Fibroblast of upper back skin (primary cell): ENCODE measurements around the gene HPS4.
A peak's percentile ranks its signal among the peaks of the same experiment; 100 is the strongest.
"Not testable (repeated sequence)": the region's sequence is repeated elsewhere in the genome, so short reads cannot be mapped to it uniquely, and the experiment has no call there.

Experiments
- DNase-seq: peaks from one replicate; pipeline ENCODE4 v3.0.0-alpha.2; 2013

The HPS4 gene

DNA sequence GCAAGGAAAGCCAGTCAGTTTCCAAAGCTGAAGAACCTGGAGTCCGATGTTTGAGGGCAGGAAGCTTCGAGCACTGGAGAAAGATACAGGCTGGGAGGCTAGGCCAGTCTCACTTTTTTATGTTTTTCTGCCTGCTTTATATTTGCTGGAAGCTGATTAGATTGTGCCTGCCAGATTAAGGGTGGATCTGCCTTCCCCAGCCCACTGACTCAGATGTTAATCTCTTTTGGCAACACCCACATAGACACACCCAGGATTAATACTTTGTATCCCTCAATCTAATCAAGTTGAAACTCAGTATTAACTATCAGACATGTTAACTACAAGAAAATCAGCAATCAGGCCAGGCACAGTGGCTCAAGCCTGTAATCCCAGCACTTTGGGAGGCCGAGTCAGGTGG, 44.8 kb downstream of the HPS4 start:
- DNase-seq = not testable (repeated sequence)

DNA sequence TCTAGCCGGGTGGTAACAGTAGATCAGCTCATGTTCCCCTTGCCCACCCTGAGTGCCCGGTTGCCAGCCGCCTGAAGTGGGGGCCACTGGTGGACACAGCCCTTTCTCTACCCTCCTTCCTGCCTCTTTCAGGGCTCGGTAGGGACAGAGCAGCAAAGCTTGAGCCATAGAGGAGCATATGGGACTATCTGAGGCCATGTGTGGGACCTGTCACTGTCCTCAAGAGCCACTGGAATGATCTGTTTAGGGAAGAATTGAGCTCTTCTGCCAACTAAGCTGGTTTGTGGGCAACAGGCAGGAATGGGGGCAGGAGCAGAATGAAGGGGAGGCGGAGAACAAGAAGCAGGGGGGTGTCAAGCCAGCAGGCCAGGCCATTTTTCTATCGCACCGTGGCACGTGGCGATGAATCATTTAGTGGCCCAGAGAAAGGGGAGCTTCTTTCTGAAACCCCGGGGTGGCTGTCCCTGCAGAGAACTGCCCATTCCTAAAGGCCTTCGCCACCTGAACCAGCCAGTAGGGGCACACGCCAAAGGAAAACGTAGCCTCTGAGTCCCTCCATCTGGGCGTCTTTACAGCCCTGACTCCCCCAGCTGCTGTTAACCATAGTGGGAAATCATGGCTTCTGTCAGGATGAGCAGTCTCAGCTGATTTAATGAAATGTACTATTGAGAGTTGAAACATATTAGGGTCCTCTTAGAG, 45.7 kb downstream of the HPS4 start:
- DNase-seq = no peak

DNA sequence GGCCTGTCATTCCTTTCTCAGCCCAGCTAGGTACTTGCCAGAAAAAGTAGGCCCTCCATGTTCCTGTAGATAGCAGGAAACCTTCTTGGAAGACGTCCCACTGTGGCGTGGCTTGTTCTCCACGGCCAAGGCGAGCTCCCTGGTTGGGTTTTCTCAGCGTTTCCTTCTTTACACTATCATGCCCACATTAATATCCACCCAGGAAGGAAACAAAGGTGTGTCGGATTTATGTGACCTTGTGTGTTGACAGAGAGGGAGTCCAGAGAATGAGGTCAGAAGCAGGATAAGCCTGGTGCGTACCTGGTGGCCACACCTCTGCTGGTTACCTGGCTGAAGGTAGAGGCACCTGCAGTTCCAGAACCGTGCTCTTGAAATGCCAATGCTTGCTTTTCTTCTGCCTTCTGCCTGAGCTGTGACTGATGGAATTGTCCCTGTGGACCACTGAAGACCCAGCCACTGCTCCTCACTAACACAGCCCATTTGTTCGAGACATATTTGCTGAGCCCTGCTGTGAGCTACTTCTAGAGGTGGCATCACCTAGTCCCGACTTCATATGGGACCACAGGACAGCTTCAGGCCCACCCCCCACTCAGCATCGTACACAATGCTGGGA, 46.6 kb downstream of the HPS4 start:
- no peak for DNase-seq

DNA sequence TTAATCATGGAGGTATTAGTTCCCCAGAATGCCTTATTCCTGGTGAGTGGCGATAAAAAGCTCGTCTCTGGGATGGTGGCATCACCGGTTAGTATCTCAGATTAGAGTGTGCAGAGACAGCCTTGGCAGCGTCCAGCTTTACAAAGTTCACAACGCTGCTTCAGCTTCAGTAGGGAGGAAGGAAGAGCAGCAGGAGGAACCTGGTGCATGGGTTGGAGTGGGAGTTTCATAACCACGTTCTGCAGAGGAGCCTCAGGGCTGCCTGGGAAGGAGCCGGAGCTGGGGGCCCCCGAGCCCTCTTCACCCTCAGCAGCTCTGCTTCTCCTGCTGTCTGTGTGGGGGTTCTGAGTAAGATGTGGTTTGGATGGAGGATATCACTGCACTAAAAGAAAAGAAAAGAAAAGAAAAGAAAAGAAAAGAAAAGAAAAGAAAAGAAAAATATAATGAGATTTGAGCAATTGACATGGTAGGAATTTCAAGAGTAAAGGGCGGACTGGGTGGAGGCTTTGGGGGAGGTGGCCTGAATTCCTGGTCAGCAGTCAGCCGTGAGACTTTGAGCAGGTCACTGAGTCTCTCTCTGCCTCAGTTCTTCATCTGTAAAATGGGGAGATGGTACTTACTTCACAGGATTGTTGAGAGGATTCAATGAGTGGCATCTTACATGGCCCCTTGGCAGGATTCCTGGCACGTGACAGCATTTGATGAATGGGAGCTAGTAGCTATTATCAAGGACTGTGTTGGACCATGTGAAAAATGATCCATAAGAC, 48.1 kb downstream of the HPS4 start:
- DNase-seq = no peak

DNA sequence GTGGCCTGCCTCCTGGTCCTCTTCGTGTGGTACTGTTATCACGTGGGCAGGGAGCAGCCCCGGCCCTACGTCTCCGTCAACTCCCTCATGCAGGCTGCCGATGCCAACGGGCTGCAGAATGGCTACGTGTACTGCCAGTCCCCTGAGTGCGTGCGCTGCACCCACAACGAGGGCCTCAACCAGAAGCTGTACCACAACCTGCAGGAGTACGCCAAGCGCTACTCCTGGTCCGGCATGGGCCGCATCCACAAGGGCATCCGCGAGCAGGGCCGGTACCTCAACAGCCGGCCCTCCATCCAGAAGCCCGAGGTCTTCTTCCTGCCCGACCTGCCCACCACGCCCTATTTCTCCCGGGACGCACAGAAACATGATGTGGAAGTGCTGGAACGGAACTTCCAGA, 49.8 kb downstream of the HPS4 start:
- no peak for DNase-seq

DNA sequence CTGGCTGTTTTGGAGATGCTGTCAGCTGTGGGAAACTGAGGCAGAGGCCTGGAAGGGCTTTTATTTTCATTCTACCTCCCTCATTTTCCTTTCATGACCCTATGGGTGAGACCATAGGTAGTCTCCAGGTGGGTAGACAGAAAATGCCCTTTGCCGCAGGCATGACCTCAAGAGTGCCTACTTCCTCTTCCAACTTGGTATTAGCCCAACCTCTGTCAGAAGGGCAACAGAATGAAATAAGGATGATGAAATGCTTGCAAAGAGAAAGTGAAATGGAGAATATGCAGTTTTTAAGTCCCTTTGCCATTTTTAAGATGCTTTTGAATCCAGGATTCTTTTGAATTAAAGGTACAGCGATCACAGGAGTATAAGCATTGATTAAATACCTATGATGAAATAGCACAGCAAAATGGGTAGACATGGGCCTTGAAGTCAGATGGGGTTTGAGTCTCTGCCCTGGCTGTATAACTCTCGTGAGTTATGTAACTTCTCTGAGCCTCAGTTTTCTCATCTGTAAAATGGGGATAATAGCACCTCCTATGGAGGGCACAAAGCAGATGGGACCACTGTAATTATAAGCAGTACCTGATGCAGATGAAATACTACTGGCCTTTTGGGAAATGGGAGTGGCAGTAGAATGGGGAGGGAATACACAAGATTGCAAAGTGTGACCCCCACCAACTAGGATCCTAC, 50.8 kb downstream of the HPS4 start:
- DNase-seq = no peak

DNA sequence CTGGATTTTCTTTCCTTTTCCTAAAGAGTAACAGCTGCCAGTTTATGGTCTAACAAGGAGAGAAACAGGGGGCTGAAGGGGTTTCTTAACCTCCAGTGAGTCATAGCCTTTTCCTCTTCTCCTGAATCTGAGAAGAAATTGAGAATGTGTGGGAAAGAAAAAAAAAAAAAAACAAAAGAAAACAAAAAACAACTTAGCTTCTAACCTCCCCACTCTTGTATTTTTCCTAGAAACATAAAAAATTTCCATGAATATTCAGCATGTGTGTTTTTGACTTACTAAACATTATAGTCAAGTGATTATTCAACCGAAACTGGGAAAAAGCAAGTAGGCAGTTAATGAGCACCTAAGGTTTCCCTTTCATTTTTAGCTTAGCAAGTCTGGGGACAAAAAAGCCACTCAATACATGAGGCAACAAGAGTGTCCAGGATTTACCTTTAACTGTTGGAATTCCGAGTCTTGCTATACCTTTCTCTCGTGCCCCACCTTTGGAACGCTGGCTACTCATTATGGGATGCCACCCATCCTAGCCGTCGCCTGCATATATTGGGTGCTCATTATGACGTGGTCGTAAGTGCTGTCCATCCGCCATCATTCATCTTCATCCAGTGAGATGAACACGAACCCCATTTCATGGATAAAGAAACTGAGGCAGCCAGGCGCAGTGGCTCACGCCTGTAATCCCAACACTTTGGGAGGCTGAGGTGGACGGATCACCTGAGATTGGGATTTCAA, 52.2 kb downstream of the HPS4 start:
- peak; percentile 29 for DNase-seq

DNA sequence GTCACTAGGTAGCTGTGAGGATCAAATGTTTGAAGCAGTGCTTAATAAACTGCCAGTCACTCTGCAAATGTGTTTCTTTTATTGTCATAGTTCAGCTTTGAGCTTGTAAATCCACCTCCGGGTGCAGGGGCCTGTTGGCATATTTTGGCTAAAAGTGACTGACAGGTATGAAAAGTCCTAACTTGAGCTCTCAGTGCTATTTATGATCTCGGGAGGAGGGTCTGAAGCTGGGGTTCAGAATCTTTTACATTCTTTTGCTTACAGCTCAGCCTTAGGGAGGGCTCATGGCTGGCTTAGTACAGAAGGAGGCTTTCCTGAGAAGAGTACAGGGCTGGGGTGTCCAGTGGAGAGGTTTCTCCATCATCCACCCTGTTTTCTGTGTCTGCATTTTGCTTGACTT, 53.0 kb downstream of the HPS4 start:
- no peak for DNase-seq

DNA sequence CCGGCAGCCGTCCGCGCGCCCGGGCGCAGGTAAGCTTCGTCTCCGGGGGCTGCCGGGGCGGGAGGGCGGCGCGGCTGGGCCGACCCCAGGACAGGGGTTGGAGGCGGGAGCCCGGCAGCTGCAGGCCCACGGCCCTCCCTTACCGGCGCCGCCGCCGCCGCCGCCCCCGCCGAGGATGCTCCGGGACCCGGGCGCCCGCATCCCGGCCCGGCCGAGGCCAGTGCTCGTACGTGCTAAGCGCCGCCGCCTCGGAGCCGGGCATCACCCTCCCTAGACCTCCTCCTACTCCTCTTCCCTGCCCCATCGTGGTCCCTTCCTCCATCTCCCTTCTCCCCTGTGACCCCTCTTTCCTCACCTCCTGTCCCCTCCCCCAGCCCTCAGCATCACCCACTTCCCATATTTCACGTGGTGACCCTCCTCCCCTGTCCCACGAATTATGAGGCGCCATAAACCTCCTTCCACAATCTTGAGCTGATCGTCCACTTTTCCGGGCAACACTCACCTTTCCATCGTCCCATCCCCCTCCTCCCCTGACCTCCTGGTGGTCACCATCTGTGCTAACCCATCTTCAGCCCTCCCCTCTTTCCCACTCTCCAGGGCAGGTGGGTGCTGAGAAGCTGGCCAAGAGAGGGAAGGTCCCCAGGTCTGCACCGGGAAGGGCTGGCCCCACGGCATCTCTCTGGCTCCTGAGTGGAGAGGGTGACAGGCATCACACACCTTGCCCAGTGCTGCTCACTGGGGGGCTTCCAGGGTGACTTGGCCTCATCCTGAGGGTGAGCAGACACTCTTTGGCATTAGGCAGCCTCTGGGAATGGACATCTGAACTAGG, 53.9 kb downstream of the HPS4 start:
- no peak for DNase-seq

DNA sequence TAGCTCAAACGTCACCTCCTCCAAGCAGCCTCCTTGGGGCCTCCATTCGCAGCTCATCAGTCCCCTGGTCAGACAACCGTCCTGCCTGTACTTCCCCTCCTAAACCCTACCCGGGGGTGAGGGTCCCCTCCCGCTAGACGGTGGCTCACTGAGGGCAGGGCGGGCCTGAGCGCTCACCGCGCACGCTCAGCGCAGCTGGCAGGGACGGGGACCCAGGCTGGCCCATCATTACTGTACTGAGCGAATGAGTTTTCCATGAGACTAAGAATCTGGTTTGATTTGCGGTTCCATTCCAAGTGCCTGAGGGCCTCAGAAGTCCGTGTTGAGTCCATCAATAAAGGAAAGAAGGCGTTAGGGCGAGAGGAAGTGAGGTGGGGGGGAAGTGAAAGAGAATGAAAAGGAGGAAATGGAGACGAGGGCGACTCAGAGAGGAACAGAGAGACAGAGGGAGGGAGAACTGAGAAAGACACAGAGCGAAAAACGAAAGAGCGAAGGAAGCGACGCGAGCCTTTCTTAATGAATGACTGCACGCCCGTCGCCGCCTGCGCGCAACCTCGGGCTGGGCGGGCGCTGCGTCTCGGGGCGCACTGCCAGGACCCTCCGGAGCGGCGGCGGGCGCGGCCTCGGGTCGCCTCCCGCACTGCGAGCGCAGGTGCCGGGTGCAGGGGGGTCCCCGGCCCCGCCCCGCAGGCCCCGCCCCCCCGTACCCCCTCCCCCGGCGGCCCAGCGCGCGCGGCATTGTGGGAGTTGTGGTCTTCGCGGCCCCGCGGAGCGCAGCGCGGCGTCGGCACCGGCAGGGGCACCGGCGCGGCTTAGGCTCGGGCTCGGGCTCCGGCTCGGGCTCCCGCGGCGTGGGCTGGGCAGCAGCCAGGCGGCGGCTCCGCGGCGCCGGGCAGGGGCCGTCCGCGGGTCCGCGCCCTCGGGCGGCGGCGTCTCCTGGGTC, 54.8 kb downstream of the HPS4 start, which contains the start of gene ASPHD2:
ASPHD2 (plus strand) TSS at position 746 of the 943 bp plus-strand sequence. CDS start 4,356 bp downstream, outside the sequence.
- DNase-seq = peak; percentile 64

DNA sequence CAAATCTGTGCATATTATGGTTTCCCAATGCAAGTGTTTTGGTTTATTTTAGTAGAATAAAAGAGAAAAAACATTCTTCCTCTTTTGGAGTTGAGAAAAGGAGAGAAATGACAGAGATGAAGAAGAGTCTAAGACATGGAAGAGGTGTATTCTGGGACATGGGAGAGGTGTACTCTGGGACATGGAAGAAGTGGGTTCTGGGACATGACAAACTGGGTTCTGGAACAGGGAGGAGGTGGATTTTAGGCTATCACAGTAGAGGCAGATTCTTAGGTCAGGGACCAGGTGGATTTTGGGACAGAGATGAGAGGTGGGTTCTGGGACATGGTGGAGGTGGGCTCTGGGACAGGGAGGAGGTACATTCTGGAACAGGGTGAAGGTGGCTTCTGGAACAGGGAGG, 56.7 kb downstream of the HPS4 start:
- no peak for DNase-seq

DNA sequence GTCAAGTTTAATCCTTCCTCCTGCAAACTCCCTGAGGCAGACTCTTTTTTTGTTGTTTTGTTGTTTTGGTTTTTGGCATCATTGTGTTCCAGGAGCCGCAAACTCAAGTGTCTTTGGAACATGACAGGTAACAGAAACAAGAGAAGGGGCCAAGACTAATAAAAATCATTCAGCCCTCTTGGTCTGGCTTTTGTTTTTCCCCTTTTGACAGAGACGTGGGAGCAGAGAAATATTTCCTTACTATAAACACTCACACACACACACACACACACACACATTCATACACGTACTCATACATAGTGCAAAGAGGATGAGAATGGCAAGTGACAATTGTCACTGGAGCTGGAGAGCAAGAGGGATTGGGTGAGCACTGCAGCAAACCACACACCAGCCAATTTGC, 65.0 kb downstream of the HPS4 start:
- no peak for DNase-seq

DNA sequence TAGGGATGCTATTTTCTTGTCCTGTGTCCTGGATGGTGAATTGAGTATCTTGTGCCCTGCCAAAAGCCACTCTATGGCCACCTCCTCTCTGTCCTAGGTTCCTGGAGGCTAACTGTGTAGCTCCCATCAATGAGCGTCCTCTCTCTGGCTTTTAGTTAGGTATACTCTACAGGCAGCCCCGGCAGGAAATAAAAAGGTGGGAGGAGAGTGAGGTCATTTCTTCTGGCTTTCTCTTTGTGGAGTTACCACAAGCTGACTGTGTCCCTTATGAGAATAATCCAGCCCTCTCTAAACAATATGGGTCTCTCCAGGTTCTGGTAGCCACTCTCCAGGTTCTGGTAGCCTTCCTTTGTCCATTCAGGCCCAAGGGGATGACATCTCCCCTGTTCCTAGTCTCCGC, 66.2 kb downstream of the HPS4 start:
- no peak for DNase-seq

DNA sequence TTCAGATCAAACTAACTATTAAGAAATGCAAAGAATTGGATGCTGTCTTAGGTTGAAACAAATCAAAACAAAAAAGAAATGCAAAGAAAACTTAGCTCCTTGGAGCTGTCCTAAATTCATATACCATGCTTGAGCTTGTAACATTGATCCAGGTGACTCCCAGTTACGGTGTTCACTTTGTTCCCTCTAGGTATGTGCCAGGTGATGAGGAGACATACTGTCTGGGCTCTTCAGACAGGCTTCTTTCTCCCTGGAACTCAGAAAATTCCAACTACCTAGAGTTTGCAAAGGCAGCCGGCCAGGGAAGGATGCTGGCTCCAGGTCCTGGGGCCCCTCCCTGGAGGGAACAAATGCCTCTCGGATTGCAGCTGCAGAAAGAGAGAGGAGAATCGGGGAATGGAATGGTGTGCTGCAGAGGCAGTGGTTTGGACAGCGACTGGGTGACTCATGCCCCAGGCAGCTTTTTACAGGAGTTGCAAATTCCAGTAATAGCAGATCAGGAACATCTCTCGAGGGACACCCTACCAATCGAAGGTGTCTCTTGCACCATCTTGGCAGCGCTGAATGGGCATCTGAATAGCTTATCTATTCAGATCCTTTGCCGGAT, 66.8 kb downstream of the HPS4 start:
- DNase-seq = peak; percentile 95

DNA sequence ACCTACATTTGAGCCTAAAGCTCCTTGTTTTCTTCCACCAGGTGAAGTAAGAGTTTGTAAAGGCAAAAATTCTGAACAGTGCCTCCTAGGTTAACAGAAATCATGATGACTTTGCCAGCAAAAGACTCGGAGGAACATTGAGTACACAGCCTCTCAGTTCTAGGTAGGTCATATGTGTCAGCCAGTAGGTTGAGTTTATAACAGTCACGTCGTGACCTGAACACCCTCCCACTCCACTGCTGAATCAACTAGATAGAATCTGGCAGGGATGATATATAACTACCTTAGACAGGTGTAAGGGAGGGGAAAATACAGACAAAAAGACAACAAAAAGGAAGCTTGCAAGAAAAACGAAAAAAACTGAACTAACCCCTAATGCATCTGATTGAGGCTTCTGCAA, 67.3 kb downstream of the HPS4 start:
- DNase-seq = no peak

DNA sequence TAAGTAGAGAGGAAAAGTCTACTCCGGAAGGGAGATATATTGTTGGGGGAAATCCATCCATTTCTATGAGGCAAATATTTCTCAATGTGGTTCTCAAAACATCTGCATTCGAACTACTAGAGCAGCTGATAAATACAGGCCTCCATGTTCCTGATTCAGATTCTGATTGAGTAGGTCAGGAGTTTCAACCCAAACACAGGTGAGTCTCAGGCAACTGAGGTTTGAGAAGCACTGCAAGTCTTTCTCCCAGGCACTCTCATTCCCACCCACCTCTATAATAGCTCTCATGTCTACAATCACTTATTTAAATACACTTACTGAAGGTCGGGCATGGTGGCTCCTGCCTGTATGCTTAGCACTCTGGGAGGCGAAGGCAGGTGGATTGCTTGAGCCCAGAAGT, 69.2 kb downstream of the HPS4 start:
- DNase-seq = no peak

DNA sequence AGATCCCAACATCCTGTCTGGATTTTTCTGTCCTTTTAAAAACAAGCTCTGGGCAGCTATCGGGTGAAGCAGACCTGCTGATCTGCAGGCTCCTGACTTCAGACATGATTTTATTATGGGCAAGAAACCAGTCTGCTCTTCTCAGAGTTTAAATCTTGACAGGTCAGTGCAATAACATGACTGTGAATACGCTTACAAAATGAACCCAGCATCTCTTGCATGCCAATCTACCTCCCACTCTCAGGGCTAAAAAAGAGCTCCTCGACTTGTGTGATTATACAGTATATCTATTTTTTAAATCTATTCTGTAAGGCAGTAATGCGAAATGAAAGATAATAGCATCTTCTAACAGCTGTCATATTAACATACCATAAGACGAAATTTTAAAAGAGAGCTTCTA, 73.2 kb downstream of the HPS4 start:
- no peak for DNase-seq

DNA sequence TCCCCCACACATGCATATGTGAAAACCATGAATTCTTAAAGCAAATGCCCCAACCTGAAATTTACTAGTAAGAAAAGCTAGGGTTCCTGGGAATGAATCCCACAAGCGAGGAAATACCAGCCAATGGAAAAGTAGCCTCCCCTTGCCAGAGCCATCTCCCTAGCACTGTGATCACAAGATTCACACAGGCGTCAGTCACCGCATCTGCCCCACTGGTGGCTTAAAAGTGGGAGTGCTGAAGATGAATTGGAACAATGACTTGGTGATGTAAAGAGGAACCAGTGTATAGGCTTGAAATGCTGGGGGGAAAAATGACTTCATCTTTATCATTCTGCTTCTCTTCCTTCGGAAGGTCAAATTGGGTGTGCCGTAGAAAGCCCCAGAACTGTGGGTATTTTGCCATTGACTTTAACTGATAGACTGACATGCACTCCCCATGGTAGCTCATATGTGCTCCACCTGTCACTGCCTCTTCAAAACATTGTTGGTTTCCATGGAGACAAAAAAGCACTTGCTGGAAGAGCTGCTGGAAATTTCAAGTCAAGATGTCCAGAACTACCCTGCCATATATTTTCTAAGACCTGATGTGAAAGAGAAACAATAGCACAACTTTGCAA, 73.8 kb downstream of the HPS4 start:
- DNase-seq = no peak

DNA sequence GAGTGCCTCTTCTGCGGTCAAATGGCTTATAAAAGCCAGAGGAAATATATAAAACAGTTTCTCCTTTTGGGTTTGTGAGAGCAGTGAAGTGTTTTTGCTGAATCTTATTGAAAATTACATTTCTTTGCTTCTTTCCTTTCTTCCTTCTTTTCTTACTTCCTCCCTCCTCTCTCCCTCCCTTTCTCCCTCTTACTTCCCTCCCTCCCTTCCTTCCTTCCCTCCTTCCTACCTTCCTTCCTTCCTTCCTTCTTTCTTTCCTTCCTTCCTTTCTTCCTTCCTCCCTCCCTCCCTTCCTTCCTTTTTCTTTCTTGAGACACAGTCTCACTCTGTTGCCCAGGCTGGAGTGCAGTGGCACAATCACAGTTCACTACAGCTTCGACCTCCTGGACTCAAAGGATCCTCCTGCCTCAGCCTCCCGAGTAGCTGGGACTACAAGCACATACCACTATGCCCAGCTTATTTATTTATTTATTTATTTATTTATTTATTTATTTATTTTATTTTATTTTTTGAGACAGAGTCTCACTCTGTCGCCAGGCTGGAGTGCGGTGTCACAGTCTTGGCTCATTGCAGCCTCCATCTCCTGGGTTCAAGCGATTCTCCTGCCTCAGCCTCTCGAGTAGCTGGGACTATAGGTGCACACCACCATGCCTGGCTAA, 74.9 kb downstream of the HPS4 start:
- not testable (repeated sequence) for DNase-seq
